ENCODE measurements around the gene AP5S1. TPM values are rescaled to one million over a fixed set of nuclear protein-coding genes. Genes with fewer than 3 reads are reported as not detected.
"Not testable (repeated sequence)": the region's sequence is repeated elsewhere in the genome, so short reads cannot be mapped to it uniquely, and the experiment has no call there.

AP5S1 gene
- total RNA-seq, 2 experiments from 2014 or later: 6.0 TPM

DNA sequence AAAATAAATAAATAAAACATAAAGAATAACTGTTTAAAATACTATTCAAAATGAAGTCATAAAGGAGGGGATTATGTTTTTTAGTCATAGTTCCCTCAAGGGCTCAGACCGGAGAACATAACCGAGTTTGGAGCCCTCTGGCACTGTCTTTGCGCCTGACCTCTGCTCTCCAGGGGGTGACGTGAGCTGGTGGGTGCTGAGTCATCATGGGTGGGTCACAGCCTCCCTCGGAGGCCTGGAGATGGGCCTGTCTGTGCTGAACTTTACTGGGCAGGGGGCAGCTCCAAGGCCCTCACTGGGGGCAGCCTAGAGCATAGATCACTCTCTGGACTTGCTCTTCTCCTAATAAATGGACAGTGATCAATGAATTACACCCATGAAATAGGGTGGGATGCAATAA lies 23.1 kb downstream of the AP5S1 start:
- no peaks in the 10 kb centered on the region for H3K9me3 Mint-ChIP-seq
- H3K27me3 Mint-ChIP-seq: no peaks in the 10 kb centered on the region
- CTCF ChIA-PET: interaction anchor here (2.3 kb wide), 1 partner anchor 12 kb away, joined by 7 read pairs; no protein-coding TSS in a partner anchor

DNA sequence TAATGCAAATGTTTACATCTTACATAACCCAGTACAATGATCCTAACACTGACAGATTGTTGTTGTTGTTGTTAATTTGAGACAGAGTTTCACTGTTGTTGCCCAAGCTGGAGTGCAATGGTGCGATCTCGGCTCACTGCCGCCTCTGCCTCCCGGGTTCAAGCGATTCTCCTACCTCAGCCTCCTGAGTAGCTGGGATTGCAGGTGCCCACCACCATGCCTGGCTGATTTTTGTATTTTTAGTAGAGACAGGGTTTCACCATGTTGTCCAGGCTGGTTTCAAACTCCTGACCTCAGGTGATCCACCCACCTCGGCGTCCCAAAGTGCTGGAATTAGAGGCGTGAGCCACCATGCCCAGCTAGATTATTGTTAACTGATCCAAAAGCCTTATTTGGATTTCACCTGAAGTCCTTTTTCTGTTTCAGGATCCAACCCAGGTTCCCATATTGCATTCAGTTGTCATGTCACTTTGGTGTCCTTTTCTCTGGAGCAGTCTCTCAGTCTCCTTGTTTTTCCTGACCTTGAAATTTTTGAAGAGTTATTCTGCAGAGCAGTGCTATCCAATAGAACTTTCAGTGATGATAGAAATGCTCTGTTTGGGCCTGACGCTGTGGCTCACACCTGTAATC lies 23.8 kb downstream of the AP5S1 start:
- H3K36me3 ChIP-seq (ENCODE audit: insufficient read depth, low read length); H3K27me3 Mint-ChIP-seq; DNase-seq; H3K4me3 Mint-ChIP-seq; H3K27me3 ChIP-seq (ENCODE audit: control insufficient read depth in 1 of 2, insufficient read depth in 2 of 2, low read length in 2 of 2); H3K27ac Mint-ChIP-seq; H3K9me3 Mint-ChIP-seq; ATAC-seq (ENCODE audit: poor library complexity); H3K27ac ChIP-seq (ENCODE audit: low read depth in 1 of 2, low read length in 2 of 2); H3K4me3 ChIP-seq (ENCODE audit: low read length); H3K36me3 Mint-ChIP-seq (ENCODE audit: low read depth); intact Hi-C loops (cut with DNase I, micrococcal nuclease); H3K9me3 ChIP-seq (ENCODE audit: control insufficient read depth in 1 of 2, insufficient read depth in 1 of 2, low read length in 2 of 2): not testable (repeated sequence)
- POLR2A ChIA-PET: interaction anchor here (1.0 kb wide), 1 partner anchor 11 kb away, joined by 3 read pairs; no protein-coding TSS in a partner anchor
- H3K4me1 ChIP-seq (ENCODE audit: insufficient read depth, low read length): peaks cover 34% of the 10 kb centered on the region
- H3K4me1 Mint-ChIP-seq (ENCODE audit: low read depth): peaks cover 25% of the 10 kb centered on the region
- CTCF ChIA-PET: interaction anchor here (1.7 to 2.3 kb wide), 2 partner anchors 11 to 23 kb away, joined by 5 to 7 read pairs; partner anchors contain the start of gene AP5S1

More for the DNA sequence above, 23.1 kb downstream of the AP5S1 start:
- DNase-seq (no peak), ATAC-seq (ENCODE audit: poor library complexity) (no peak)
- Histone ChIP-seq H3K27ac (ENCODE audit: low read depth in 1 of 2, low read length in 2 of 2) (no peak overlapping the region), H3K4me1 (ENCODE audit: insufficient read depth, low read length) (peaks cover 30% of the 10 kb centered on the region), H3K9me3 (ENCODE audit: control insufficient read depth in 1 of 2, insufficient read depth in 1 of 2, low read length in 2 of 2) (no peaks in the 10 kb centered on the region), H3K36me3 (ENCODE audit: insufficient read depth, low read length) (no peaks in the 10 kb centered on the region), H3K27me3 (ENCODE audit: control insufficient read depth in 1 of 2, insufficient read depth in 2 of 2, low read length in 2 of 2) (no peaks in the 10 kb centered on the region), H3K4me3 (ENCODE audit: low read length) (no peak overlapping the region)
- H3K27ac Mint-ChIP-seq: no peak overlapping the region
- TF ChIP-seq, protein P1, sequence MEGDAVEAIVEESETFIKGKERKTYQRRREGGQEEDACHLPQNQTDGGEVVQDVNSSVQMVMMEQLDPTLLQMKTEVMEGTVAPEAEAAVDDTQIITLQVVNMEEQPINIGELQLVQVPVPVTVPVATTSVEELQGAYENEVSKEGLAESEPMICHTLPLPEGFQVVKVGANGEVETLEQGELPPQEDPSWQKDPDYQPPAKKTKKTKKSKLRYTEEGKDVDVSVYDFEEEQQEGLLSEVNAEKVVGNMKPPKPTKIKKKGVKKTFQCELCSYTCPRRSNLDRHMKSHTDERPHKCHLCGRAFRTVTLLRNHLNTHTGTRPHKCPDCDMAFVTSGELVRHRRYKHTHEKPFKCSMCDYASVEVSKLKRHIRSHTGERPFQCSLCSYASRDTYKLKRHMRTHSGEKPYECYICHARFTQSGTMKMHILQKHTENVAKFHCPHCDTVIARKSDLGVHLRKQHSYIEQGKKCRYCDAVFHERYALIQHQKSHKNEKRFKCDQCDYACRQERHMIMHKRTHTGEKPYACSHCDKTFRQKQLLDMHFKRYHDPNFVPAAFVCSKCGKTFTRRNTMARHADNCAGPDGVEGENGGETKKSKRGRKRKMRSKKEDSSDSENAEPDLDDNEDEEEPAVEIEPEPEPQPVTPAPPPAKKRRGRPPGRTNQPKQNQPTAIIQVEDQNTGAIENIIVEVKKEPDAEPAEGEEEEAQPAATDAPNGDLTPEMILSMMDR (IDR thresholded peaks at IDR 0.05): no peak
- no peaks in the 10 kb centered on the region for H3K36me3 Mint-ChIP-seq (ENCODE audit: low read depth)
- H3K4me3 Mint-ChIP-seq: no peak overlapping the region
- H3K4me1 Mint-ChIP-seq (ENCODE audit: low read depth): peaks cover 23% of the 10 kb centered on the region
- POLR2A ChIA-PET: no interaction called here
- intact Hi-C loops (cut with DNase I, micrococcal nuclease): no loop called here

DNA sequence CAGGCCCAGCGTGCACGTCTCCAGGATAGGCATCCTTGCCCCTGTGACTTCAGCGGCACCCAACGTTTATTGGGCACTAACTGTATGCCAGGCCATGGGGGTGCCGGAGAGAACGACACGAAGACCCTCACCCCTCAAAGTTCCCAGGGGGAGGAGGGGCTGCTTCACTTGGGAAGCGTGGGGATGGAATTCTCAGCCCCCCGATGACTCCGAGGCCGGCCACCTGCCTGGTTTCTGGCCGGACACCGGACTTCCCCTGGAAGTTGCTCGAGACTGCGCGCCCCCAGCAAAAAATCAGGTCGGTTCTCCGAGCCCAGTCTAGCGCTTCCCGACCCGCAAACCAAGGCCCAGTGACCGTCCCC lies 26.0 kb downstream of the AP5S1 start:
- H3K27me3 ChIP-seq (ENCODE audit: control insufficient read depth in 1 of 2, insufficient read depth in 2 of 2, low read length in 2 of 2): no peaks in the 10 kb centered on the region
- H3K36me3 ChIP-seq (ENCODE audit: insufficient read depth, low read length): peaks cover 3% of the 10 kb centered on the region
- POLR2A ChIA-PET: interaction anchor here (1.6 kb wide), 1 partner anchor 60 kb away, joined by 8 read pairs; the partner anchor contains the start of gene CENPB
- intact Hi-C loops (cut with DNase I, micrococcal nuclease): loop anchor here in 1 of 2 experiments (2.0 to 5.0 kb wide), 2 partner anchors 60 to 79 kb away; partner anchors contain the start of genes ADISSP and CENPB
- ATAC-seq (ENCODE audit: poor library complexity) (no peak), DNase-seq (peak in 1 of 14 experiments; percentile 10)
- peak overlapping the region; percentile 98 for H3K4me3 ChIP-seq (ENCODE audit: low read length)
- H3K27ac ChIP-seq (ENCODE audit: low read depth in 1 of 2, low read length in 2 of 2): peak overlapping the region; percentile 74 to 75
- no peaks in the 10 kb centered on the region for H3K27me3 Mint-ChIP-seq
- no peaks in the 10 kb centered on the region for H3K36me3 Mint-ChIP-seq (ENCODE audit: low read depth)
- peak overlapping the region; percentile 95 for H3K4me3 Mint-ChIP-seq
- H3K27ac Mint-ChIP-seq: peak overlapping the region; percentile 92
- TF ChIP-seq, protein P1 (IDR thresholded peaks at IDR 0.05): no peak
- peaks cover 26% of the 10 kb centered on the region for H3K4me1 Mint-ChIP-seq (ENCODE audit: low read depth)
- no peaks in the 10 kb centered on the region for H3K9me3 ChIP-seq (ENCODE audit: control insufficient read depth in 1 of 2, insufficient read depth in 1 of 2, low read length in 2 of 2)
- no peaks in the 10 kb centered on the region for H3K9me3 Mint-ChIP-seq
- CTCF ChIA-PET: no interaction called here
- peaks cover 27% of the 10 kb centered on the region for H3K4me1 ChIP-seq (ENCODE audit: insufficient read depth, low read length)
